HepG2 (cell line): ENCODE data around the gene DOCK1. TPM values are rescaled to one million over a fixed set of nuclear protein-coding genes. Genes with fewer than 3 reads are reported as not detected.

Source experiments
- ATAC-seq: fragments of 200-7000 bp; cut with Tn5 transposase; 3 replicates; pipeline ENCODE4 v1.9.1; 2020; ENCODE audit warnings: mild to moderate bottlenecking, moderate library complexity
- BruUV-seq: library from RNA; stranded (reverse); fragments of 400-500 nt; replicated peaks from 2 replicates; lab custom pipeline; 2021; lab: Mats Ljungman, UMichigan
- CTCF ChIA-PET: fragments of 300-600 bp; formaldehyde crosslinking; extraction: SDS; loops from one replicate; lab custom pipeline; 2021; ENCODE audit warnings: low total read pairs, inconsistent platforms, low intra/inter-chr PET ratio; lab: Yijun Ruan, JAX
- POLR2A ChIA-PET: fragments of 350-600 bp; sonication (Branson Sonifier 250); formaldehyde crosslinking; loops from one replicate; lab custom pipeline; 2020; ENCODE audit warnings: antibody characterized with exemption, inconsistent platforms; lab: Yijun Ruan, JAX
- DNase-seq: peaks from one replicate; pipeline ENCODE4 v3.0.0-alpha.2; 2015; ENCODE audit warnings: low spot score
- FAIRE-seq: peaks from 3 replicates; lab custom pipeline; 2011; peaks lifted over from hg19 to GRCh38; lab: Jason Lieb, UNC
- H2AFZ ChIP-seq: one replicate; pipeline ENCODE4 v1.6.1; 2011; ENCODE audit warnings: low read length, inconsistent platforms
- H3K27ac ChIP-seq: fragments of 300-600 bp; 3 replicates; pipeline ENCODE4 v1.8.0; 2011; ENCODE audit warnings: mixed run types, mild to moderate bottlenecking, mixed read lengths, low read length, inconsistent platforms; ENCODE audit not compliant: insufficient read depth; ENCODE audit errors: extremely low read length
- H3K27me3 ChIP-seq, 2 experiments: fragments of 200-600 bp in 1 of 2; 2 replicates in 1 of 2; 3 replicates in 1 of 2; pipeline versions ENCODE4 v1.6.0 to v1.8.0; 2011; ENCODE audit warnings: low read length in 2 of 2, mild to moderate bottlenecking in 2 of 2, moderate library complexity in 2 of 2, inconsistent platforms in 1 of 2; ENCODE audit not compliant: insufficient read depth in 2 of 2, control insufficient read depth in 1 of 2
- H3K36me3 ChIP-seq, 2 experiments: fragments of 200-600 bp in 1 of 2; replicated peaks in 1 of 2; 2 replicates in 1 of 2; 3 replicates in 1 of 2; pipeline versions ENCODE4 v1.5.1 to v1.8.0; 2011; ENCODE audit warnings: low read length in 2 of 2, inconsistent platforms in 1 of 2; ENCODE audit not compliant: insufficient read depth in 2 of 2, control insufficient read depth in 1 of 2
- H3K4me1 ChIP-seq: 2 replicates; pipeline ENCODE4 v1.5.1; 2012; ENCODE audit warnings: low read length, inconsistent platforms; ENCODE audit not compliant: insufficient read depth
- H3K4me2 ChIP-seq: 2 replicates; pipeline ENCODE4 v1.6.0; 2011; ENCODE audit warnings: low read depth, low read length, inconsistent platforms
- H3K4me3 ChIP-seq, 3 experiments: fragments of 200-600 bp in 1 of 3; sonication (generic), shearing (Covaris generic) in 1 of 3; replicated peaks in 1 of 3; 2 replicates each; pipeline ENCODE4 v1.5.1; 2011 to 2016; ENCODE audit warnings: low read length in 3 of 3, inconsistent platforms in 2 of 3, low read depth in 2 of 3, mild to moderate bottlenecking in 2 of 3, control low read depth in 1 of 3, mixed read lengths in 1 of 3; ENCODE audit not compliant: insufficient read depth in 1 of 3
- H3K79me2 ChIP-seq: one replicate; pipeline ENCODE4 v1.6.1; 2011; ENCODE audit warnings: low read length, inconsistent platforms; ENCODE audit not compliant: insufficient read depth
- H3K9ac ChIP-seq: 2 replicates; pipeline ENCODE4 v1.6.0; 2011; ENCODE audit warnings: mild to moderate bottlenecking, low read depth, low read length, inconsistent platforms; ENCODE audit not compliant: insufficient read depth
- H3K9me3 ChIP-seq: 2 replicates; pipeline ENCODE4 v1.5.1; 2012; ENCODE audit warnings: mild to moderate bottlenecking, low read length
- H4K20me1 ChIP-seq: 2 replicates; pipeline ENCODE4 v1.6.0; 2011; ENCODE audit warnings: inconsistent platforms, mild to moderate bottlenecking, low read length, moderate library complexity; ENCODE audit not compliant: insufficient read depth
- CCDC6 ChIP-seq: sonication (generic); formaldehyde crosslinking; IDR thresholded peaks from 2 replicates; pipeline ENCODE4 v1.8.1; 2022; ENCODE audit warnings: mild to moderate bottlenecking, missing genetic modification reagents, moderate library complexity
- E2F1 ChIP-seq: sonication (generic); formaldehyde crosslinking; IDR thresholded peaks from 2 replicates; pipeline ENCODE4 v1.5.0; 2020; ENCODE audit warnings: missing genetic modification reagents
- HNF4A ChIP-seq: sonication (generic); formaldehyde crosslinking; IDR thresholded peaks from 2 replicates; pipeline ENCODE4 v1.4.0; 2020; ENCODE audit warnings: missing genetic modification reagents
- TBX2 ChIP-seq: sonication (generic); formaldehyde crosslinking; IDR thresholded peaks from 2 replicates; pipeline ENCODE4 v1.5.0; 2020; ENCODE audit warnings: missing genetic modification reagents, mild to moderate bottlenecking, borderline replicate concordance
- WGBS: methylation state at CpG from one replicate; pipeline ENCODE4 v1.1.6; 2017; ENCODE audit warnings: low lambda C conversion rate; 5-methylcytosine and 5-hydroxymethylcytosine counted together
- in situ Hi-C: cut with HindIII; loops from 2 replicates; pipeline ENCODE4 v1.10.0; 2017; ENCODE audit warnings: low pct_unique_long_range_greater_than_20kb; ENCODE audit not compliant: extremely low pct_ligation_motif_present
- intact Hi-C: fragments of 100-400 bp; cut with micrococcal nuclease; formaldehyde crosslinking; loops from one replicate; pipeline ENCODE4 v1.10.0; 2022; ENCODE audit not compliant: unreplicated experiment
- polyA plus RNA-seq, 8 experiments: library from polyadenylated mRNA; depleted of rRNA in 3 of 8; stranded (reverse) in 7 of 8; unstranded in 1 of 8; fragments of >200 nt; fragmentation: Illumina TruSeq in 4 of 8; extraction: Trizol in 4 of 8; gene quantifications; 2 replicates each; pipeline versions ENCODE4 v1.2.1 to v1.2.3, GENCODE V29; 2011 to 2016; ENCODE audit warnings: low read depth in 4 of 8, missing spikeins in 1 of 8, mixed read lengths in 1 of 8; ENCODE audit not compliant: insufficient read depth in 1 of 8
- total RNA-seq, 5 experiments: library from RNA; depleted of rRNA; stranded (reverse); fragments of >200 nt; fragmentation: Illumina TruSeq; extraction: Trizol; gene quantifications; 2 replicates each; pipeline ENCODE4 v1.2.3, GENCODE V29; 2016; ENCODE audit warnings: low read depth in 1 of 5

Gene DOCK1
- total and polyA plus RNA-seq, 2 of the 13 experiments (the other 11 are each of a cell fraction or from before 2014, with no cell fraction given), result 8.3 to 25.5 TPM

- WGBS, result 85% methylated on average over 8 of the region's 8 CpGs
- Histone ChIP-seq H3K27ac (no peak overlapping the region), H3K4me1 (peaks cover 28% of the 10 kb centered on the region), H3K36me3 (peaks cover 6 to 14% of the 10 kb centered on the region in 2 experiments), H3K4me2 (no peak overlapping the region), H3K9me3 (no peaks in the 10 kb centered on the region), H4K20me1 (no peaks in the 10 kb centered on the region; the same call in 1 of the 2 replicates), H3K9ac (no peak overlapping the region), H3K4me3 (no peak overlapping the region), H2AFZ (no peak overlapping the region), H3K27me3 (no peaks in the 10 kb centered on the region), H3K79me2 (peaks cover 36% of the 10 kb centered on the region)
- POLR2A ChIA-PET, result no interaction called here
- ATAC-seq (peak; percentile 24; the same call in 1 of the 3 replicates), DNase-seq (peak; percentile 22), FAIRE-seq (no peak)
- CTCF ChIA-PET, result no interaction called here
- in situ Hi-C loops, result no loop called here
- TF ChIP-seq HNF4A (CRISPR knock-in tag), result peak; percentile 30; the same call in 1 of the 2 replicates
- TF ChIP-seq TBX2 (CRISPR knock-in tag), result no peak
- BruUV-seq, result no TSS peak
- intact Hi-C loops, result no loop called here
These were observed 24.2 kb downstream of the DOCK1 start for GRCh38 chr10:126929391-126929790.

GRCh38 chr10:126930131-126930882, 25.1 kb downstream of the DOCK1 start:
- ChIA-PET POLR2A (no interaction called here), CTCF (no interaction called here)
- Histone ChIP-seq H3K27me3 (no peaks in the 10 kb centered on the region), H2AFZ (no peak overlapping the region), H4K20me1 (peaks cover 1% of the 10 kb centered on the region; the same call in 1 of the 2 replicates), H3K4me3 (no peak overlapping the region), H3K4me2 (no peak overlapping the region), H3K9ac (no peak overlapping the region), H3K36me3 (peaks cover 6 to 14% of the 10 kb centered on the region in 2 experiments), H3K9me3 (no peaks in the 10 kb centered on the region), H3K4me1 (peaks cover 29% of the 10 kb centered on the region), H3K27ac (no peak overlapping the region), H3K79me2 (peaks cover 38% of the 10 kb centered on the region)
- BruUV-seq, result no TSS peak
- no peak for ATAC-seq
- no peak for DNase-seq
- in situ Hi-C loops (no loop called here), intact Hi-C loops (no loop called here)
- 79% methylated on average over 6 of the region's 17 CpGs for WGBS
- no peak for FAIRE-seq
- TF ChIP-seq CCDC6 (CRISPR knock-in tag) (no peak), E2F1 (CRISPR knock-in tag) (no peak)
